ENCODE data around the gene HTATIP2. TPM values are rescaled to one million over a fixed set of nuclear protein-coding genes. Genes with fewer than 3 reads are reported as not detected.

HTATIP2 gene
- total RNA-seq, 4 donors from 2014 or later: 19.3 to 37.1 (median 28.5) TPM

GRCh38 chr11:20399498-20399897 is 36.0 kb downstream of the HTATIP2 start:
- Histone ChIP-seq H3K4me1 (no peaks in the 10 kb centered on the region), H3K36me3 (peaks cover 0 to 61% (median 6%) of the 10 kb centered on the region in 3 donors), H3K4me3 (no peak overlapping the region), H3K9me3 (no peaks in the 10 kb centered on the region), H3K27me3 (no peaks in the 10 kb centered on the region), H3K27ac (no peak overlapping the region)
- WGBS, 2 donors: 85 to 88% methylated on average over 2 of the region's 2 CpGs
- no peak for TF ChIP-seq CTCF (IDR thresholded peaks at IDR 0.05)
- no peak for TF ChIP-seq POLR2A (IDR thresholded peaks at IDR 0.05)
- no peak for TF ChIP-seq EP300 (IDR thresholded peaks at IDR 0.05)
- DNase-seq (ENCODE audit: low spot score in 2 of 2): no peak

- Histone ChIP-seq H3K27me3 (no peaks in the 10 kb centered on the region), H3K4me3 (no peak overlapping the region), H3K36me3 (peaks cover 2 to 61% (median 7%) of the 10 kb centered on the region in 3 donors), H3K4me1 (no peaks in the 10 kb centered on the region), H3K27ac (no peak overlapping the region), H3K9me3 (no peaks in the 10 kb centered on the region)
- whole genome bisulfite sequencing, 2 donors: 93% methylated on average over 1 of the region's 1 CpG
- no peak for DNase-seq (ENCODE audit: low spot score in 2 of 2)
- no peak for TF ChIP-seq CTCF (IDR thresholded peaks at IDR 0.05)
- no peak for TF ChIP-seq POLR2A (IDR thresholded peaks at IDR 0.05)
- no peak for TF ChIP-seq EP300 (IDR thresholded peaks at IDR 0.05)
Measured at GRCh38 chr11:20403059-20403458, 39.5 kb downstream of the HTATIP2 start.

GRCh38 chr11:20406484-20406883 is 43.0 kb downstream of the HTATIP2 start:
- Histone ChIP-seq H3K4me3 (no peak overlapping the region), H3K9me3 (no peaks in the 10 kb centered on the region), H3K27me3 (no peaks in the 10 kb centered on the region), H3K27ac (no peak overlapping the region), H3K4me1 (no peaks in the 10 kb centered on the region), H3K36me3 (peaks cover 0 to 75% (median 7%) of the 10 kb centered on the region in 3 donors)
- no peak for DNase-seq (ENCODE audit: low spot score in 2 of 2)
- TF ChIP-seq POLR2A (IDR thresholded peaks at IDR 0.05): no peak
- no peak for TF ChIP-seq EP300 (IDR thresholded peaks at IDR 0.05)
- no peak for TF ChIP-seq CTCF (IDR thresholded peaks at IDR 0.05)

- Histone ChIP-seq H3K27me3 (no peaks in the 10 kb centered on the region), H3K4me1 (no peaks in the 10 kb centered on the region), H3K36me3 (peaks cover 0 to 75% (median 7%) of the 10 kb centered on the region in 3 donors), H3K27ac (no peak overlapping the region), H3K4me3 (no peak overlapping the region), H3K9me3 (no peaks in the 10 kb centered on the region)
- 62 to 64% methylated on average over 3 of the region's 3 CpGs for WGBS, 2 donors
- no peak for TF ChIP-seq CTCF (IDR thresholded peaks at IDR 0.05)
- no peak for TF ChIP-seq EP300 (IDR thresholded peaks at IDR 0.05)
- no peak for TF ChIP-seq POLR2A (IDR thresholded peaks at IDR 0.05)
- DNase-seq (ENCODE audit: low spot score in 2 of 2): no peak
Measured at GRCh38 chr11:20407344-20407743, 43.8 kb downstream of the HTATIP2 start.

- DNase-seq (ENCODE audit: low spot score in 2 of 2): no peak
- H3K27me3 ChIP-seq: no peaks in the 10 kb centered on the region
- H3K4me3 ChIP-seq: no peak overlapping the region
- peaks cover 0 to 59% (median 0%) of the 10 kb centered on the region in 3 donors for H3K36me3 ChIP-seq
- H3K27ac ChIP-seq: no peak overlapping the region
- no peaks in the 10 kb centered on the region for H3K4me1 ChIP-seq
- no peaks in the 10 kb centered on the region for H3K9me3 ChIP-seq
- TF ChIP-seq POLR2A (IDR thresholded peaks at IDR 0.05): no peak
- TF ChIP-seq EP300 (IDR thresholded peaks at IDR 0.05): no peak
- no peak for TF ChIP-seq CTCF (IDR thresholded peaks at IDR 0.05)
Measured at GRCh38 chr11:20415432-20415831, 51.9 kb downstream of the HTATIP2 start.
